ENCODE data around the gene BICD1.

DNA sequence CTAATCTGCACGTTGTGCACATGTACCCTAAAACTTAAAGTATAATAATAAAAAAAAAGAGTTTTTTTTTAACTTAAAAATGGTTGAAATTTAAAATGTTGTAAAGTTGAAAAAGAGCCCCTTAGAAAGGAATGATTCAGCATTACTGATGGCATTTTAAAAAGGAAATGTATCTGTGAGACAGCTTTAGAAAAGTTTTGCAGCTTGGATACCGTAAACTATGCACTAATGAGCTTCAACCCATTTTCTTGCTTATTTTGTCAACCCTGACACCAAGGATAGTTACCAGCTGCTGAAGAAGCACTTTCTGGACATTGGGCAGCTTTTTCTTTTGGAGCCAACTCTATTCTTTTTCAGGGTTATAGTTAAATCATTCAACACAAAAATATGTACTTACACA is 4.3 kb downstream of the BICD1 start:
- TF ChIP-seq, protein P1, sequence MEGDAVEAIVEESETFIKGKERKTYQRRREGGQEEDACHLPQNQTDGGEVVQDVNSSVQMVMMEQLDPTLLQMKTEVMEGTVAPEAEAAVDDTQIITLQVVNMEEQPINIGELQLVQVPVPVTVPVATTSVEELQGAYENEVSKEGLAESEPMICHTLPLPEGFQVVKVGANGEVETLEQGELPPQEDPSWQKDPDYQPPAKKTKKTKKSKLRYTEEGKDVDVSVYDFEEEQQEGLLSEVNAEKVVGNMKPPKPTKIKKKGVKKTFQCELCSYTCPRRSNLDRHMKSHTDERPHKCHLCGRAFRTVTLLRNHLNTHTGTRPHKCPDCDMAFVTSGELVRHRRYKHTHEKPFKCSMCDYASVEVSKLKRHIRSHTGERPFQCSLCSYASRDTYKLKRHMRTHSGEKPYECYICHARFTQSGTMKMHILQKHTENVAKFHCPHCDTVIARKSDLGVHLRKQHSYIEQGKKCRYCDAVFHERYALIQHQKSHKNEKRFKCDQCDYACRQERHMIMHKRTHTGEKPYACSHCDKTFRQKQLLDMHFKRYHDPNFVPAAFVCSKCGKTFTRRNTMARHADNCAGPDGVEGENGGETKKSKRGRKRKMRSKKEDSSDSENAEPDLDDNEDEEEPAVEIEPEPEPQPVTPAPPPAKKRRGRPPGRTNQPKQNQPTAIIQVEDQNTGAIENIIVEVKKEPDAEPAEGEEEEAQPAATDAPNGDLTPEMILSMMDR (conservative IDR thresholded peaks at IDR 0.05): no peak
- TF ChIP-seq EZH2 (IDR thresholded peaks at IDR 0.05; ENCODE audit: low read depth): no peak

All from PC-9 (cell line).